ENCODE results near the gene MYL10. TPM values are rescaled to one million over a fixed set of nuclear protein-coding genes. Genes with fewer than 3 reads are reported as not detected.

Gene MYL10
- total and polyA plus RNA-seq, 2 of the 8 experiments (the other 6 are each of a cell fraction or from before 2014, with no cell fraction given) = 0.18 TPM; not detected in 1

- TF ChIP-seq, protein P1, sequence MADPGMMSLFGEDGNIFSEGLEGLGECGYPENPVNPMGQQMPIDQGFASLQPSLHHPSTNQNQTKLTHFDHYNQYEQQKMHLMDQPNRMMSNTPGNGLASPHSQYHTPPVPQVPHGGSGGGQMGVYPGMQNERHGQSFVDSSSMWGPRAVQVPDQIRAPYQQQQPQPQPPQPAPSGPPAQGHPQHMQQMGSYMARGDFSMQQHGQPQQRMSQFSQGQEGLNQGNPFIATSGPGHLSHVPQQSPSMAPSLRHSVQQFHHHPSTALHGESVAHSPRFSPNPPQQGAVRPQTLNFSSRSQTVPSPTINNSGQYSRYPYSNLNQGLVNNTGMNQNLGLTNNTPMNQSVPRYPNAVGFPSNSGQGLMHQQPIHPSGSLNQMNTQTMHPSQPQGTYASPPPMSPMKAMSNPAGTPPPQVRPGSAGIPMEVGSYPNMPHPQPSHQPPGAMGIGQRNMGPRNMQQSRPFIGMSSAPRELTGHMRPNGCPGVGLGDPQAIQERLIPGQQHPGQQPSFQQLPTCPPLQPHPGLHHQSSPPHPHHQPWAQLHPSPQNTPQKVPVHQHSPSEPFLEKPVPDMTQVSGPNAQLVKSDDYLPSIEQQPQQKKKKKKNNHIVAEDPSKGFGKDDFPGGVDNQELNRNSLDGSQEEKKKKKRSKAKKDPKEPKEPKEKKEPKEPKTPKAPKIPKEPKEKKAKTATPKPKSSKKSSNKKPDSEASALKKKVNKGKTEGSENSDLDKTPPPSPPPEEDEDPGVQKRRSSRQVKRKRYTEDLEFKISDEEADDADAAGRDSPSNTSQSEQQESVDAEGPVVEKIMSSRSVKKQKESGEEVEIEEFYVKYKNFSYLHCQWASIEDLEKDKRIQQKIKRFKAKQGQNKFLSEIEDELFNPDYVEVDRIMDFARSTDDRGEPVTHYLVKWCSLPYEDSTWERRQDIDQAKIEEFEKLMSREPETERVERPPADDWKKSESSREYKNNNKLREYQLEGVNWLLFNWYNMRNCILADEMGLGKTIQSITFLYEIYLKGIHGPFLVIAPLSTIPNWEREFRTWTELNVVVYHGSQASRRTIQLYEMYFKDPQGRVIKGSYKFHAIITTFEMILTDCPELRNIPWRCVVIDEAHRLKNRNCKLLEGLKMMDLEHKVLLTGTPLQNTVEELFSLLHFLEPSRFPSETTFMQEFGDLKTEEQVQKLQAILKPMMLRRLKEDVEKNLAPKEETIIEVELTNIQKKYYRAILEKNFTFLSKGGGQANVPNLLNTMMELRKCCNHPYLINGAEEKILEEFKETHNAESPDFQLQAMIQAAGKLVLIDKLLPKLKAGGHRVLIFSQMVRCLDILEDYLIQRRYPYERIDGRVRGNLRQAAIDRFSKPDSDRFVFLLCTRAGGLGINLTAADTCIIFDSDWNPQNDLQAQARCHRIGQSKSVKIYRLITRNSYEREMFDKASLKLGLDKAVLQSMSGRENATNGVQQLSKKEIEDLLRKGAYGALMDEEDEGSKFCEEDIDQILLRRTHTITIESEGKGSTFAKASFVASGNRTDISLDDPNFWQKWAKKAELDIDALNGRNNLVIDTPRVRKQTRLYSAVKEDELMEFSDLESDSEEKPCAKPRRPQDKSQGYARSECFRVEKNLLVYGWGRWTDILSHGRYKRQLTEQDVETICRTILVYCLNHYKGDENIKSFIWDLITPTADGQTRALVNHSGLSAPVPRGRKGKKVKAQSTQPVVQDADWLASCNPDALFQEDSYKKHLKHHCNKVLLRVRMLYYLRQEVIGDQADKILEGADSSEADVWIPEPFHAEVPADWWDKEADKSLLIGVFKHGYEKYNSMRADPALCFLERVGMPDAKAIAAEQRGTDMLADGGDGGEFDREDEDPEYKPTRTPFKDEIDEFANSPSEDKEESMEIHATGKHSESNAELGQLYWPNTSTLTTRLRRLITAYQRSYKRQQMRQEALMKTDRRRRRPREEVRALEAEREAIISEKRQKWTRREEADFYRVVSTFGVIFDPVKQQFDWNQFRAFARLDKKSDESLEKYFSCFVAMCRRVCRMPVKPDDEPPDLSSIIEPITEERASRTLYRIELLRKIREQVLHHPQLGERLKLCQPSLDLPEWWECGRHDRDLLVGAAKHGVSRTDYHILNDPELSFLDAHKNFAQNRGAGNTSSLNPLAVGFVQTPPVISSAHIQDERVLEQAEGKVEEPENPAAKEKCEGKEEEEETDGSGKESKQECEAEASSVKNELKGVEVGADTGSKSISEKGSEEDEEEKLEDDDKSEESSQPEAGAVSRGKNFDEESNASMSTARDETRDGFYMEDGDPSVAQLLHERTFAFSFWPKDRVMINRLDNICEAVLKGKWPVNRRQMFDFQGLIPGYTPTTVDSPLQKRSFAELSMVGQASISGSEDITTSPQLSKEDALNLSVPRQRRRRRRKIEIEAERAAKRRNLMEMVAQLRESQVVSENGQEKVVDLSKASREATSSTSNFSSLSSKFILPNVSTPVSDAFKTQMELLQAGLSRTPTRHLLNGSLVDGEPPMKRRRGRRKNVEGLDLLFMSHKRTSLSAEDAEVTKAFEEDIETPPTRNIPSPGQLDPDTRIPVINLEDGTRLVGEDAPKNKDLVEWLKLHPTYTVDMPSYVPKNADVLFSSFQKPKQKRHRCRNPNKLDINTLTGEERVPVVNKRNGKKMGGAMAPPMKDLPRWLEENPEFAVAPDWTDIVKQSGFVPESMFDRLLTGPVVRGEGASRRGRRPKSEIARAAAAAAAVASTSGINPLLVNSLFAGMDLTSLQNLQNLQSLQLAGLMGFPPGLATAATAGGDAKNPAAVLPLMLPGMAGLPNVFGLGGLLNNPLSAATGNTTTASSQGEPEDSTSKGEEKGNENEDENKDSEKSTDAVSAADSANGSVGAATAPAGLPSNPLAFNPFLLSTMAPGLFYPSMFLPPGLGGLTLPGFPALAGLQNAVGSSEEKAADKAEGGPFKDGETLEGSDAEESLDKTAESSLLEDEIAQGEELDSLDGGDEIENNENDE (IDR thresholded peaks at IDR 0.05; ENCODE audit: insufficient replicate concordance, low read length) = no peak
- no peak for TF ChIP-seq NANOG (IDR thresholded peaks at IDR 0.05; ENCODE audit: insufficient read depth, low read depth, low read length, poor library complexity, severe bottlenecking)
- no peak for TF ChIP-seq JUN (IDR thresholded peaks at IDR 0.05; ENCODE audit: low read depth, low read length)
- no peak for TF ChIP-seq TBP (IDR thresholded peaks at IDR 0.05; ENCODE audit: low read depth, low read length)
- TF ChIP-seq CBX8 (IDR thresholded peaks at IDR 0.05; ENCODE audit: borderline replicate concordance, low read depth, low read length) = no peak
- TF ChIP-seq CHD1 (IDR thresholded peaks at IDR 0.05; ENCODE audit: low read depth, low read length) = no peak
- no peak for TF ChIP-seq HDAC2 (IDR thresholded peaks at IDR 0.05; ENCODE audit: borderline replicate concordance in 1 of 2, low read depth in 2 of 2, low read length in 2 of 2)
- no peak for TF ChIP-seq EGR1 (IDR thresholded peaks at IDR 0.05; ENCODE audit: borderline replicate concordance, low read depth, low read length)
- TF ChIP-seq EZH2 (IDR thresholded peaks at IDR 0.05; ENCODE audit: low read depth, low read length, severe bottlenecking) = no peak
- TF ChIP-seq JUND (IDR thresholded peaks at IDR 0.05; ENCODE audit: low read length) = no peak
- no peak for TF ChIP-seq CREB1 (IDR thresholded peaks at IDR 0.05)
Observed at GRCh38 chr7:101591504-101591903, 37.6 kb downstream of the MYL10 start (continued).
